ENCODE measurements around the gene RASL12. TPM values are rescaled to one million over a fixed set of nuclear protein-coding genes. Genes with fewer than 3 reads are reported as not detected.
"Not testable (repeated sequence)": the region's sequence is repeated elsewhere in the genome, so short reads cannot be mapped to it uniquely, and the experiment has no call there.

RASL12 gene
- total RNA-seq, 1 experiment from 2014 or later, result 0.12 TPM

GRCh38 chr15:65077291-65077980 lies 9.6 kb upstream of the RASL12 start:
- Mint-ChIP-seq H3K27me3 (ENCODE audit: unreplicated experiment) (peaks cover 23% of the 10 kb centered on the region), H3K36me3 (ENCODE audit: insufficient read depth, unreplicated experiment) (no peaks in the 10 kb centered on the region), H3K4me1 (ENCODE audit: low read depth, unreplicated experiment) (peaks cover 6% of the 10 kb centered on the region), H3K9me3 (ENCODE audit: low read depth, unreplicated experiment) (no peaks in the 10 kb centered on the region), H3K27ac (ENCODE audit: unreplicated experiment) (no peak overlapping the region), H3K4me3 (ENCODE audit: low read depth, unreplicated experiment) (no peak overlapping the region)
- BruUV-seq (replicated peaks), result no TSS peak
- no peak for TF ChIP-seq CTCF (IDR thresholded peaks at IDR 0.05; ENCODE audit: unreplicated experiment)
- no peak for DNase-seq
- CTCF ChIA-PET, result interaction anchor here (2.2 kb wide), 1 partner anchor 43 kb away, joined by 6 read pairs; no protein-coding TSS in a partner anchor
- intact Hi-C loops (cut with micrococcal nuclease; ENCODE audit: unreplicated experiment), result no loop called here

GRCh38 chr15:65076486-65077290 lies 8.9 kb upstream of the RASL12 start, which contains the start of gene KBTBD13:
TSS of gene KBTBD13 (plus strand) at chr15:65076746. CDS start at chr15:65076816, 70 bp downstream.
- Mint-ChIP-seq H3K27me3 (ENCODE audit: unreplicated experiment) (peaks cover 16% of the 10 kb centered on the region), H3K4me1 (ENCODE audit: low read depth, unreplicated experiment) (no peaks in the 10 kb centered on the region), H3K4me3 (ENCODE audit: low read depth, unreplicated experiment) (no peak within 1 kb of the TSS), H3K9me3 (ENCODE audit: low read depth, unreplicated experiment) (no peaks in the 10 kb centered on the region), H3K36me3 (ENCODE audit: insufficient read depth, unreplicated experiment) (no peaks in the 10 kb centered on the region), H3K27ac (ENCODE audit: unreplicated experiment) (no peak within 1 kb of the TSS)
- DNase-seq, result no peak
- CTCF ChIA-PET, result no interaction called here
- no peak for TF ChIP-seq CTCF (IDR thresholded peaks at IDR 0.05; ENCODE audit: unreplicated experiment)
- intact Hi-C loops (cut with micrococcal nuclease; ENCODE audit: unreplicated experiment), result no loop called here
- no TSS peak for BruUV-seq (replicated peaks)

GRCh38 chr15:65075607-65076395 lies 8.0 kb upstream of the RASL12 start:
- CTCF ChIA-PET, result not testable (repeated sequence)

GRCh38 chr15:65074946-65075345 lies 7.2 kb upstream of the RASL12 start:
- DNase-seq; intact Hi-C loops (cut with micrococcal nuclease; ENCODE audit: unreplicated experiment); BruUV-seq (replicated peaks); H3K4me3 Mint-ChIP-seq (ENCODE audit: low read depth, unreplicated experiment); H3K9me3 Mint-ChIP-seq (ENCODE audit: low read depth, unreplicated experiment); H3K36me3 Mint-ChIP-seq (ENCODE audit: insufficient read depth, unreplicated experiment); H3K4me1 Mint-ChIP-seq (ENCODE audit: low read depth, unreplicated experiment); H3K27ac Mint-ChIP-seq (ENCODE audit: unreplicated experiment): not testable (repeated sequence)
- H3K27me3 Mint-ChIP-seq (ENCODE audit: unreplicated experiment), result peaks cover 15% of the 10 kb centered on the region
- CTCF ChIA-PET, result interaction anchor here (0.7 kb wide), 1 partner anchor 550 kb away, joined by 4 read pairs; no protein-coding TSS in a partner anchor

More at GRCh38 chr15:65075607-65076395, 8.0 kb upstream of the RASL12 start:
- H3K27me3 Mint-ChIP-seq (ENCODE audit: unreplicated experiment), result peaks cover 15% of the 10 kb centered on the region
- H3K4me1 Mint-ChIP-seq (ENCODE audit: low read depth, unreplicated experiment); intact Hi-C loops (cut with micrococcal nuclease; ENCODE audit: unreplicated experiment); H3K4me3 Mint-ChIP-seq (ENCODE audit: low read depth, unreplicated experiment); H3K9me3 Mint-ChIP-seq (ENCODE audit: low read depth, unreplicated experiment); H3K36me3 Mint-ChIP-seq (ENCODE audit: insufficient read depth, unreplicated experiment); H3K27ac Mint-ChIP-seq (ENCODE audit: unreplicated experiment); BruUV-seq (replicated peaks); DNase-seq: not testable (repeated sequence)

- Mint-ChIP-seq H3K27me3 (ENCODE audit: unreplicated experiment) (peaks cover 13% of the 10 kb centered on the region), H3K36me3 (ENCODE audit: insufficient read depth, unreplicated experiment) (no peaks in the 10 kb centered on the region), H3K9me3 (ENCODE audit: low read depth, unreplicated experiment) (no peaks in the 10 kb centered on the region), H3K4me3 (ENCODE audit: low read depth, unreplicated experiment) (no peak overlapping the region), H3K27ac (ENCODE audit: unreplicated experiment) (no peak overlapping the region), H3K4me1 (ENCODE audit: low read depth, unreplicated experiment) (peaks cover under 1% of the 10 kb centered on the region)
- CTCF ChIA-PET, result interaction anchor here (1.3 kb wide), 1 partner anchor 18 kb away, joined by 4 read pairs; no protein-coding TSS in a partner anchor
- TF ChIP-seq CTCF (IDR thresholded peaks at IDR 0.05; ENCODE audit: unreplicated experiment), result no peak
- intact Hi-C loops (cut with micrococcal nuclease; ENCODE audit: unreplicated experiment), result no loop called here
- DNase-seq, result no peak
- no TSS peak for BruUV-seq (replicated peaks)
These were observed 4.8 kb upstream of the RASL12 start for GRCh38 chr15:65072617-65073016.

All from Calu3 (cell line).